CD4-positive, alpha-beta T cell treated with Interleukin-6 for 4 hours (primary cell): Measurements from ENCODE around the gene POLN.

Experiments
- DNase-seq: peaks from one replicate; pipeline ENCODE4 v3.0.0-alpha.2; 2020; ENCODE audit warnings: mixed read lengths

Gene POLN

GRCh38 chr4:2103127-2103842, 138.6 kb downstream of the POLN start:
- no peak for DNase-seq

DNA sequence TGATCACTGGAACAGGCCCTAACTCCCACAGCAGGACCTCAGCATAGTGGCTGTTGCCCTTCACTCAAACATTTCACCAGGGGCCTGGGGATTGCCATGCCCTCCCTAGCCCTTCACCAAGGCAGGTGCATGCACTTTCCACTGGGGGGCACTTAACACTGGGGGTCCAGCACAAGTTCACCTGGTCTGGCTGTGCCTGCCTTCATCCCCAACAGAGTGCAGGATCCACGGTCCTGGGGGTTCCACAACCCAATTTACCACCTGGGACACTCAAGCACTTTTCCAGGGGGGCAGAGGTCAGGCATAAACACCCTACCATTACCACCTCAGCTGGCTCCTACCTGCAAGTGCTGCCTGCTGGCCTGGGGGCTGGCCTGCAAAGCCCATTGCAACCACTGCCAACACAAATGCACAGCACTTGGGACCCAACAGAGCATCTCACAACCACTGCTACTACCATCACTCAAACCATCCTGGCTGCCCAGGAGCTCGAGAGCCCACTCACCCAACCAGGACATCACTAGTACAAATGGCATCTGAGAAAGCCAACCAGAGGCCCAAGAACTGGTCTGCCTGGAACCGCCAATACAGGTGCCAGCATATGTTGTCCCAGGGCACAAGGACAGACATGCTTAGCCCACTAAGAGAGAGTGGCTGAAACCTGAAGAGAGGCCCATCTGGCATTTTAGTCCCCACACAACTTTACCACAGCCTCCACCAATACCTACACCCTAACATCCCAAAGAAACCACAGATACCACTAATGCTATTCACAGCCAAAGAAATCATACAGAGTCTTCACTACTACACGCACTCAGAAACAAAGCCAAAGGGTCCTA, 139.7 kb downstream of the POLN start:
- no peak for DNase-seq

DNA sequence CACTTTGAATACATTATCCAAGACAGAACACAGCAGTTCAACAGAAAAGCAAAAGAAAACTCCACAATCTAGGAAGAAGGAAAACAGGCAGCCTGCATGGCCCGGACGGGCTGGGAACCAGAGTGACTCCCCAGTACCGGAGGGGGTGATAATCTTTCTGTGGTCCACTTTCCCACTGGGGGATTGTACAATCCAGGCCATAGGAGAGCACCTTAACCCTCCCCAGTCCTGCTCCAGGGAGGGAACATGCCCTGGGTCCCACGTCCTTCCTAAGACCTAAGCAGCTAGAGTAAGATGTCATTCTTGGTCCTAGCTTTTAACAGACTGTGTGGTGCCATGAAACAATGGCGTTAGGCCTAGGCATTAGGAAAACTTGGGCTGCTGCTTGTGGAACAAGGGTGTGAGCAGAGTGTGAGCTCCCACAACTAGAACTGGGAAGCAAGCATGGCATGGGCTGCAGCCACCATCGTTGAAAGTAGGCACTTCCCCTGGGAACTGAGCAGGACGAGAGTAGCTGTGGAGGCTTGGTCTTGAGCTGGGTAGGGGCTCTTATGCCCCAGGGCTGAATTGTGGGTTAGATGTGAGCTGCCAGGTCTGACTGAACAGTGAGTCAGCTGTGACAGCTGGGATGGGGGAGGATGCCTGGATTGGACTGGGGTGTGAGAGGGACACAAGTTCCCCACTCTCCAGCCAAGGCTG, 140.4 kb downstream of the POLN start:
- no peak for DNase-seq

DNA sequence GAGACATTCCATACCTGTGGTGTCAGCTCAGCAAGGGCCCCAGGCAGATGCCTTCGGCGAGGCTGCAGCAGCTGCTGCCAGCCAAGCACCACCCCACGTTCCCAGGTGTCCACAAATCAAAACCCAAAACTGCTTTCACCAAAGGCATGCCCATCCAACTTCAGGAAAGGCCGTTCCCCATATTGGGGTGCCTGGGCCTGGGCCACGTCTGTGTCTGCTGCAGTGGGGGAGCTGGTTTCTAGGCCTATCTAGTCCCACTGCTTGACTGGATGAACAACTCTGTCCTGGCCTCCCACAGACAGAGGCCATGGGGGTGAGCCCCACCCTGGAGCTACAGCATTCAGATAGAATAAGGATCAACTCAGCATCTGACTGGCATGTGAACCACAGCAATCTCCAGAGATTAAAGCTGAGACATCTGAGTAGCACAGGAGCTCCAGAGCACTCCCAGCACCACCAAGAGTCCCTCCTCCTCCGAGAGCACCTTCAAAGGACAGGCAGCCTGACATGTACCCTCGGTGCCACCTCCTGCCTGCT, 145.8 kb downstream of the POLN start:
- DNase-seq, result no peak

- DNase-seq, result no peak
Measured at GRCh38 chr4:2095236-2096072, 146.5 kb downstream of the POLN start.

- no peak for DNase-seq
Measured at GRCh38 chr4:2094545-2094944, 147.4 kb downstream of the POLN start.

- no peak for DNase-seq
Measured at GRCh38 chr4:2093265-2093664, 148.7 kb downstream of the POLN start.

DNA sequence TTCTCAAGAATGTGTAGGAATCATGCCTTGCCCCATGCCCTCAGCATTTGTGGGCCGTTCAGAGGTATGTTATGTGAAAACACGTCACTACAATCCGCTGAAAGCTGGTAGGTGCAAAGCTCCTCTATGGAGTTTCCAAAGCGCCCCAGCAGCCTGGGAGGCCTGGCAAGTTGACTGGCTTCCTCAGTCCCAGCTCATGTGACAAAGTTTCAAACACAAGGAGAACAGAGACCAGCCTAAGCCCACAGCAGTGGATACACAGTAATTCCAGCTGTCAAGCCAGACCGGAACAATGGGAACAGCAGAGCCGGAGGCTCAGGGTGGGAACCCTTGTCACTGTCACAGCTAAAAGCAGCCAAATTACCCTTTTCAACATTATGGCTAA, 149.3 kb downstream of the POLN start:
- no peak for DNase-seq

GRCh38 chr4:2091990-2092668, 149.8 kb downstream of the POLN start:
- DNase-seq, result no peak

- no peak for DNase-seq
Measured at GRCh38 chr4:2090642-2091041, 151.3 kb downstream of the POLN start.

DNA sequence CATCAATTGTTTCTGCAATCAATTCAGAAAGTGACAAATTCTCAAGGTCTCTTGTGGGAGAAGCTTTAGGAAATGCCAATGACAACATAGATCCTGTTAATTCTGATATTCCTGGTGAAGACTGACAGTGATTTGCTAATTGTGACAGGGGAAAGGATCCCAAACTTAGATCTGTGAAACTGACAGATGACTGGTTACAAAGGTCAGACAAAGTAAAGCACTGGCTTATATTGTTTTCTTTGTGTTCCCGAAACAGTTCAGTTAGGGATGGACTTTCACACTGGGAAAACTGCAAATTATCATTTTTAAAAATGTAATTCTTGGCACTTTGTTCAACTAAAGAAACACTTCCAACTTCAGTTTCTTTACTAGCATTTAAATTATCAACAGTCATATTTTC, 152.7 kb downstream of the POLN start:
- DNase-seq, result no peak

DNA sequence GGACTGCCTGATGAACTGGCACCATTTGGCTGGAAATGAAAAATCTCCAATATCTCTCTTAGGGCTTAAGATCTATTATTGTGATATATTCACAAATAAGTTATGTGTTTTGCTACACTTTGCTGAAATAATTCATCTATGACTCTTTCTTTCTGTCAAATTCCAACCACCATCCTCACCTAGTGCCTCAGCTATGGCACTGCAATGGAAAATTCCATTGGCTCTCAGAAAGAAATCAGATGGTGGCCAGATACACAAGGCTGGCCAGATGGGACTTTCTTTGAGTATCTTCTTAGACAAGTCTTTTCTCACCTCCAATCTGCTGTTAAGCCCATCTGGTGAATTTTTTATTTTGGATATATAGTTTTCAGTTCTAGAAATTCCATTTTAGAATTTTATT, 154.8 kb downstream of the POLN start:
- no peak for DNase-seq

GRCh38 chr4:2085496-2085901, 156.4 kb downstream of the POLN start:
- no peak for DNase-seq

- no peak for DNase-seq
Measured at GRCh38 chr4:2084316-2084715, 157.6 kb downstream of the POLN start.

DNA sequence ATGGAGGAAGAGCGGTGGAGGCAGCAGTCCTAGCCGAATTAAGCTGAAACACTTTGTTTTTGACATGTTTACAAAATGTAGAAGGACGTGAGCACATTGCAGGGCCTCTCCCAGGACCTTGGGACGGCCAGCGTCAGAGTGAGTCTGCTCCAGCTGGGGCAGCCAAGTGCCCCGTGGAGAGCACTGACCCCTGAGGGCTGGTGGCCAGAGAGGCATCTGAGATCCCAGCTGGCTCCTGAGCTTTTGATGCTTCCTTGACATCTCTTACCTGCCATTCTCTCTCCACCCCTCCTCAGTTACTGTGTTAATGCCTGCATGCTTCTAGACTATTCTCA, 158.1 kb downstream of the POLN start:
- no peak for DNase-seq

DNA sequence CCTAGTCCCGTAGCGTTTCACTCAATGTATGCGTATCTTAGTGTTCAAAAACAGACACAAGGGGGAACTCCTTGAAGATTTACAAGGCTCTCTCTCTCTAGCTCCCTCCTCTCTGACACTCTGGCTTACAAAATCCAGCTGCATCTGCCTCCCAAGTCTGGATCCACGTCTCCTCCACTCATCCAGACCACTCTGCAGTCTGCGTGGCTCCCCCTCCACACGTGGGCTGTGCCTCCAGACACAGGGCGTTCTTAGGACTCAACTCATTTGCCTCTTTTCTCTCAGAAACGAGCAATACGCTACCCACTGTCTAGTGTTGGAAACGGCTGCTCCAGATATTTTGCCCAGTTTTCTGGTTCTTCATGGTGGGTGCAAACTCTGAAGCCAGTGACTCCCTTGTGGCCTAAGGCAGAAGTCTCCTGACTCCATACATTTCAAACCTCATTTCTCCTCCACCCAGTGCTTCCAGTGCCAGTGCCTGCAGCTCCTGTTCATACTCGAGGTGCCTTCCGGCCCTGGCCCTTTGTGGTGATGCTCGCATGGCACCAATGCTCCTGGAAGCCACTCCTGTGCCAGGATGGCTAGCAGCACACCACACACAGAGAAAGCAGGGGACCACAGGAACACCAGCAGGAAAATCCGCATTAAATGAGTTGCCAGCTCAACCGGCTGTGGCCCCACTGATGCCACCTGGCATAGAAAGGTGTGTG, 158.7 kb downstream of the POLN start:
- DNase-seq, result no peak

GRCh38 chr4:2082627-2083026, 159.3 kb downstream of the POLN start:
- DNase-seq, result no peak

DNA sequence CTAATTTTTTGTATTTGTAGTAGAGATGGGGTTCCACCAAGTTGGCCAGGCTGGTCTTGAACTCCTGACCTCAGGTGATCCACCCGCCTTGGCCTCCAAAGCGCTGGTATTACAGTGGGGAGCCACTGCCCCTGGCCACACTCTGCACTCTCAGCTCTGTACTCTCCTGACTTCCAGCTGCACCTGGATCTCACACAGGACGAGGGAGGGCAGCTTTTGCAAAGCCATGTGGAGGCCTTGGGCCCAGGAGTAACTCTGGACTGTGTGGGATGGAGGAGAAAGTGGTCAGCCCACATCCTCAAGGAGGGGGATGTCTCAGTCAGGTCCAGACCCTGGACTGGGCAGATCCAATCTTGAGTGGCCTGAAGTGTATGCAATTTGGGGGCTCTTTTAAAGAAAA, 159.8 kb downstream of the POLN start:
- DNase-seq, result no peak

- DNase-seq, result no peak
Measured at GRCh38 chr4:2081540-2081939, 160.4 kb downstream of the POLN start.

GRCh38 chr4:2080429-2081300, 161.3 kb downstream of the POLN start:
- DNase-seq, result no peak
